Ramos (cell line): ENCODE results near the gene NUDC.
"Not testable (repeated sequence)": the region's sequence is repeated elsewhere in the genome, so short reads cannot be mapped to it uniquely, and the experiment has no call there.

Source experiments
- in situ Hi-C: fragments of 300-500 bp; cut with MboI; formaldehyde crosslinking; loops from one replicate; pipeline ENCODE4 v1.14.3; 2022; ENCODE audit warnings: low sequenced_read_pairs; ENCODE audit not compliant: unreplicated experiment

Gene NUDC

GRCh38 chr1:26910343-26911160 lies 11.0 kb upstream of the NUDC start:
- in situ Hi-C loops, result no loop called here

- in situ Hi-C loops, result no loop called here
These were observed 10.0 kb upstream of the NUDC start for GRCh38 chr1:26911399-26912146.

GRCh38 chr1:26912147-26912490 lies 9.4 kb upstream of the NUDC start:
- in situ Hi-C loops, result no loop called here

DNA sequence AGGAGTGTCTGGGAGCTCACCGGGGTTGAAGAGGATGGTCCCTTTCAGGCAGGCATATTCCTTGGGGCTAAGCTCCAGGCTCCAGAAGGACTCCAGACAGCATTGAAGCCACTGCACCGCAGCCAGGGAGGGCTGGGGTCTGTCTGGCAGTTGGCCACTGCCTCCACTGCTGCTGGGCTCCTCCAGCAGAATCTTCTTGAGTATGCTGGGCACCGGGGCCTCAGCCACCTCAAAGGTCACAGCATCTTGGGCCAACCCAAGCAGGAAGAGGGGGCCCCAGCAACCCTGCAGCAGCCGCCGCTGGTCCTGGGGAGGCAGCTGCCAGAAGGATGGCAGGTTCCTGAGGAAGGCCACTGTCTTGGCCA lies 8.2 kb upstream of the NUDC start:
- in situ Hi-C loops, result no loop called here

DNA sequence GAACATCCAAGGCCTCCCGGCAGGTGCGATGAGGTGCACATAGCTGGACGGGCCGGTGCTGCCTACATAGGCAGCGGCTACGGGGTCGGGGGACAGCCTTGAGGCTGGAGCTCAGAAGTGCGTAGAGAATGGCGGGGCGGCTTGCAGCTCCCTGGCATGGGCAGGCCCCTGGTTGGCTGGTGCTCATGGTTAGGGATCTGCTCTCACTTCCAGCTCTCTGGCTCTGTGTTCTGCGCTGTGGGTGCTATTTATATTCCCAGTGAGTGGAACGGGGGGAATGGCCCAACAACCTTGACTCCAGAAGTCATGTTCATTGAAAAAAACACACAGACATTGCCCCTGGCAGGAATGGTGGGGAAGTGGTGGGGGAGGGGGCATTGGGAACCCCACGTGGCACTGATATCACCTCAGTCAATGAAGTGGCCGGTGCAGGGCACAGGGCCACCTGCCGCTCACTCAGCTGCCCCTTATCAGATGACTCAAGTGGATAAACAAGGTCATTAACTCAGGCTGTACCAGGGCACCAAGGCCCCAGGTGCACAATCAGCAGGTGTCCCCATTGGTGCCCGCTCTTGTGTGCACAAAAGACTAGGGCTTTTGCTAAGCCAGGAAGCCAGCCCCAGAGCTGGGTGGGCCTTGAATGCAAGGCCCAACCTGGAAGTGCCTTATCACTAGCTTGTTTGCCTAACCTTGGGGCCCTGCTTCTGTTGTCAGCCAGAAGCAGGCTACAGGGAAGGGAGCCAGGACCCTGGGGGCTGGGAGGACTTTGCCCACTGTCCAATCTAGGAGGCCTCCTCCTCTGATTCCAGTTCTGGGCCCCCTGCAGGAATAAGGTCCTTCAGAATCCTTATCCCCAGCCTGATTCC lies 7.6 kb upstream of the NUDC start, which contains the start of gene NR0B2:
TSS of gene NR0B2 (minus strand) at position 222 of the 866 bp plus-strand sequence. CDS start at position 187, 35 bp downstream.
- in situ Hi-C loops, result no loop called here

- in situ Hi-C loops, result no loop called here
These were observed 6.2 kb upstream of the NUDC start for GRCh38 chr1:26915204-26915842.

DNA sequence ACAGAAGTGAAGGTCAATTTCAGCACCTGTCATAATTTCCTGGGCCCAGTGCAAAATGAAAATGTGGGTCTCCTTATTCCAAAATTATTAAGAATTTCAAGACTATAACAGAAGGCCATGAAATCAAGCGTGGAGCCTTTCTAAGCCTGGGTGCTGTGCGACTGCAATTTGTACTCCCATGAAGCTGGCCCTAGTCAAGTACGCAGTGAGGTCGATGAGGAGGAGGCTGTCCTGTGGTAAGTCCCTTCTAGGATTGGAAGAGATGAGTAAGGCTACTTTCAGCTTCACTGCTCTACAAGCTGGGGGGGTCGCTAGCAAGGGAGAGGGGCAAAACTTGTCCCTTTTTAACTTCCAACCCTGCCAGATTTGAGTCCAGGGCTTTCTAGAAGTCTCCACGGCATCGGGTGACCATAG lies 410 bp upstream of the NUDC start:
- in situ Hi-C loops, result no loop called here

GRCh38 chr1:26922431-26922729 lies 837 bp downstream of the NUDC start:
- in situ Hi-C loops, result no loop called here

DNA sequence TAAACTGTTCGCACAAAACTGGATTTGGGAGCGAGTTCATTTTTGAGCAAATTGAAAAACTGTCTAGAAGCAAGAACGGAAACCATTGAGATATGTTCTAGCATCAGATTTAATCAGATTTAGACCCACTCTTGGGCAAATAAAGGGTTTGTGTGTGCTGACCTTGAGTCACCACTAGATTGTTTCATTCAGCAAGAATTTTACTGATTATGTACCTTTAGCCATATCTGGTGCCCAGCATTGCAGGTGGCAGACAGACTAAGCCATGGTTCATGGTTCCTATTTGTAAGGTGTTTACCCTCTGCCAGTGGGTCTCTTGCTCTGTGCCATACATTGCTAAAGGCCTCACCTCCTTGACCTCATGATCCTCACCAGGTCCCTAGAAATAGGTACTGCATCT lies 1.4 kb downstream of the NUDC start:
- in situ Hi-C loops, result no loop called here

GRCh38 chr1:26923711-26924110 lies 2.2 kb downstream of the NUDC start:
- in situ Hi-C loops, result no loop called here

GRCh38 chr1:26932531-26932930 lies 11.0 kb downstream of the NUDC start:
- in situ Hi-C loops, result no loop called here

GRCh38 chr1:26936823-26937222 lies 15.3 kb downstream of the NUDC start:
- in situ Hi-C loops, result no loop called here

GRCh38 chr1:26938004-26938658 lies 16.6 kb downstream of the NUDC start:
- in situ Hi-C loops, result no loop called here

- in situ Hi-C loops, result no loop called here
These were observed 17.1 kb downstream of the NUDC start for GRCh38 chr1:26938659-26939025.

DNA sequence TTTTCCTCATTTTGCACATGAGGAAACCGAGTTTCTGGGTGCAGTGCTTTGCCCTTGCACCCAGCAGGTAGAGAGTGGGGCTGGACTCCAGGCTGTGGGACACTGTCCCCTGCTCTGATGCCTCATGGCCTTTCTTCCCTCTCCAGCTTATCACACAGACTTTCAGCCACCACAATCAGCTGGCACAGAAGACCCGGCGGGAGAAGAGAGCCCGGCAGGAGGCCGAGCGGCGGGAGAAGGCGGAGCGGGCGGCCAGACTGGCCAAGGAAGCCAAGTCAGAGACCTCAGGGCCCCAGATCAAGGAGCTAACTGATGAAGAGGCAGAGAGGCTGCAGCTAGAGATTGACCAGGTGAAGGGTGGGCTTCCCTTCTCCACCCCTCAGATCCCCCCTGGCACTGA lies 19.8 kb downstream of the NUDC start:
- in situ Hi-C loops, result no loop called here

GRCh38 chr1:26942656-26943055 lies 21.1 kb downstream of the NUDC start:
- in situ Hi-C loops, result no loop called here

DNA sequence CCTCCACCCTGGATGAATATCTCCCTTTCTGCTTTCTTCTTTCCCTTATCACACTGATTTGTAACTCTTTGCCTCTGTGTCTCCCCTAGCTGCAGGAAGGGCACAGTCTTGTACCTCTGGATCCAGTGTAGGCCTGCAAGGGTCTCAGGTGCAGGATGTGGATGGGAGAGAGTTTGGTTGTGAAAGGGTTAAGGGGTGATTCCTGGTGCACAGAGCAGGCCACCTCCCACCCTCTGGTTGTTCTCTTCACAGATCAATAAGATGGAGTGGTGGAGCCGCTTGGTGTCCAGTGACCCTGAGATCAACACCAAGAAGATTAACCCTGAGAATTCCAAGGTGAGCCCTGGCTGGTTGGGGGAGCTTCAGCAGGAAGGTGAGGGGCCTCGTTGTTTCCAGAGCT lies 23.6 kb downstream of the NUDC start:
- in situ Hi-C loops, result no loop called here

DNA sequence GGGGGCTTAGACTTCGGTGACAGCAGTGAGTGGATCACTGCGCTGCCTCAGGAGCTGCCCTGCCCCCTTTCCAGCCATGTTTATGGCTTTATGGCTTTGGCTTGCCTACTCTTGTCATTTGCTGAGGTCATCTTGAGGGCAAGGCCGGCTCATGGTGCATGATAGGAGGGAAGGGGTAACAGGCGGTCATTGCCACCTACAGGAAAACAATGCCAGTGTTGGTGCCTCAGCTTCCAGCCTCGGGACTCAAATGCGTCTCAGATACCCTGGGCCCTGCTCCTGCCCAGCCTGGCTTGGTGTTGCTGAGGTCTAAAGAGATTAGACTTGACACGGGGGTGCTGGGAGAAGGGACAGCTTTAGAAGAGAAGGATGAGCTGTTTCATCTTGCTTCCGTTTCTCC lies 24.2 kb downstream of the NUDC start:
- in situ Hi-C loops, result no loop called here

DNA sequence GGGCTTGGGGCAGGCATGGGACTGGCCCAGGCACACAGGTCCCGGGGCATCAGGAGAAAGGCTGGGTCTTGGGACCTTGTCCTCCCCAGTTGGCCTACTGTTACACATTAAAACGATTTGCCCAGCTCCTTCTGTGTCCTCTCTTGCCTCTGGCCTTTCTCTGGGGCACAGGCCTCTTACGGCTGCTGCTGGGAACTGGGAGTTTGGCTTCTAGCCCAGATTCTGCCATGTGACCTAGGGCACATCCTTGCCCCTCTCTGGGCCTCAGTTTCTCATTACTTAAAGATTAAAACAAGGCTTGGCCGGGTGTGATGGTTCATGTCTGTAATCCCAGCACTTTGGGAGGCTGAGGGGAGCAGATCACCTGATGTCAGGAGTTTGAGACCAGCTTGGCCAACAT lies 24.7 kb downstream of the NUDC start:
- in situ Hi-C loops, result no loop called here

DNA sequence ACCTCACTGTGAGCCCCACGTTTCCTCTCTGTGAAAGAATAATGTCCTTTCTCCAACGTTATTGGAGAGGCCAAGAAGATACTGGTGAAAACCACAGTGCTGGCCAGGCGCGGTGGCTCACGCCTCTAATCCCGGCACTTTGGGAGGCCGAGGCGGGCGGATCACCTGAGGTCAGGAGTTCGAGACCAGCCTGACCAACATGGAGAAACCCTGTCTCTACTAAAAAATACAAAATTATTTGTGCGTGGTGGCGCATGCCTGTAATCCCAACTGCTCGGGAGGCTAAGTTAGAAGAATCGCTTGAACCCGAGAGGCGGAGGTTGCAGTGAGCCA lies 27.1 kb downstream of the NUDC start:
- in situ Hi-C loops, result not testable (repeated sequence)
